Measurements from ENCODE around the gene NEK1. TPM values are rescaled to one million over a fixed set of nuclear protein-coding genes. Genes with fewer than 3 reads are reported as not detected.

NEK1 gene
- total and polyA plus RNA-seq, 2 of the 13 experiments (the other 11 are each of a cell fraction or from before 2014, with no cell fraction given): 2.9 to 5.4 TPM

- TF ChIP-seq ZSCAN5A (CRISPR knock-in tag; IDR thresholded peaks at IDR 0.05; ENCODE audit: borderline replicate concordance): no peak
- TF ChIP-seq GABPA (IDR thresholded peaks at IDR 0.05; ENCODE audit: low read depth, low read length): no peak
- TF ChIP-seq GABPA (CRISPR knock-in tag; IDR thresholded peaks at IDR 0.05; ENCODE audit: low read depth): no peak
- TF ChIP-seq USF2 (IDR thresholded peaks at IDR 0.05; ENCODE audit: low read depth, low read length): no peak
- no peak for TF ChIP-seq USF2 (CRISPR knock-in tag; IDR thresholded peaks at IDR 0.05; ENCODE audit: borderline replicate concordance)
- TF ChIP-seq FOXK2 (IDR thresholded peaks at IDR 0.05): no peak
- TF ChIP-seq CHD4 (IDR thresholded peaks at IDR 0.05; ENCODE audit: borderline replicate concordance, low read length): no peak
- TF ChIP-seq ZNF512B (CRISPR knock-in tag; IDR thresholded peaks at IDR 0.05; ENCODE audit: borderline replicate concordance): no peak
- TF ChIP-seq ZNF788 (CRISPR knock-in tag; IDR thresholded peaks at IDR 0.05; ENCODE audit: borderline replicate concordance): peak; percentile 69; the same call in 1 of the 2 replicates
- no peak for TF ChIP-seq SNRNP70 (IDR thresholded peaks at IDR 0.05; ENCODE audit: low read depth, low read length)
- TF ChIP-seq HNRNPLL (IDR thresholded peaks at IDR 0.05; ENCODE audit: low read depth, low read length, poor library complexity, severe bottlenecking): peak; percentile 82
- no peak for TF ChIP-seq ZFP82 (CRISPR knock-in tag; IDR thresholded peaks at IDR 0.05; ENCODE audit: borderline replicate concordance)
- TF ChIP-seq RFXAP (CRISPR knock-in tag; IDR thresholded peaks at IDR 0.05; ENCODE audit: borderline replicate concordance): no peak
- TF ChIP-seq ZNF766 (CRISPR knock-in tag; IDR thresholded peaks at IDR 0.05; ENCODE audit: borderline replicate concordance): no peak
- no peak for TF ChIP-seq HNRNPL (IDR thresholded peaks at IDR 0.05; ENCODE audit: low read depth, low read length)
- TF ChIP-seq JUN (CRISPR knock-in tag; IDR thresholded peaks at IDR 0.05): no peak
- TF ChIP-seq ZEB1 (IDR thresholded peaks at IDR 0.05; ENCODE audit: insufficient replicate concordance, low read depth): no peak
- TF ChIP-seq ZNF263 (CRISPR knock-in tag; IDR thresholded peaks at IDR 0.05): no peak
- no peak for TF ChIP-seq ZNF432 (CRISPR knock-in tag; IDR thresholded peaks at IDR 0.05; ENCODE audit: borderline replicate concordance)
- no peak for TF ChIP-seq RAD21 (CRISPR knock-in tag; IDR thresholded peaks at IDR 0.05)
- TF ChIP-seq AGO1 (IDR thresholded peaks at IDR 0.05; ENCODE audit: low read depth, low read length, poor library complexity, severe bottlenecking): peak; percentile 49
- no peak for TF ChIP-seq SMAD1 (CRISPR knock-in tag; IDR thresholded peaks at IDR 0.05; ENCODE audit: borderline replicate concordance, low read depth)
- TF ChIP-seq CENPT (CRISPR knock-in tag; IDR thresholded peaks at IDR 0.05; ENCODE audit: low read depth): no peak
- TF ChIP-seq ZFP36L2 (CRISPR knock-in tag; IDR thresholded peaks at IDR 0.05): no peak
These were observed at the start of gene NEK1 (continued) for GRCh38 chr4:169611991-169612870.

All from HepG2 (cell line).